ENCODE results near the gene SCN3B.

SCN3B gene

GRCh38 chr11:123654566-123655081 is at the start of gene SCN3B (continued):
- TF ChIP-seq YY2 (tag by site-specific recombination; IDR thresholded peaks at IDR 0.05), result no peak
- TF ChIP-seq ZNF394 (tag by site-specific recombination; IDR thresholded peaks at IDR 0.05; ENCODE audit: borderline replicate concordance), result no peak; the same call in 1 of the 2 replicates
- TF ChIP-seq ZNF639 (tag by site-specific recombination; IDR thresholded peaks at IDR 0.05), result no peak
- peak; percentile 61 for TF ChIP-seq ZBTB21 (tag by site-specific recombination; IDR thresholded peaks at IDR 0.05)
- TF ChIP-seq REPIN1 (tag by site-specific recombination; IDR thresholded peaks at IDR 0.05; ENCODE audit: low read depth), result no peak
- TF ChIP-seq ZNF2 (tag by site-specific recombination; IDR thresholded peaks at IDR 0.05), result no peak
- peak; percentile 31; the same call in 1 of the 2 replicates for TF ChIP-seq ZNF366 (tag by site-specific recombination; conservative IDR thresholded peaks at IDR 0.05)
- TF ChIP-seq ZNF138 (tag by site-specific recombination; IDR thresholded peaks at IDR 0.05; ENCODE audit: borderline replicate concordance), result no peak
- no peak for TF ChIP-seq ZNF654 (tag by site-specific recombination; IDR thresholded peaks at IDR 0.05; ENCODE audit: low read depth)
- TF ChIP-seq ZNF692 (tag by site-specific recombination; IDR thresholded peaks at IDR 0.05), result peak; percentile 19; the same call in 1 of the 2 replicates
- TF ChIP-seq ZNF211 (tag by site-specific recombination; IDR thresholded peaks at IDR 0.05; ENCODE audit: low read depth), result no peak
- TF ChIP-seq ZNF157 (tag by site-specific recombination; IDR thresholded peaks at IDR 0.05), result no peak
- no peak for TF ChIP-seq ZNF174 (tag by site-specific recombination; IDR thresholded peaks at IDR 0.05)
- TF ChIP-seq SCRT1 (tag by site-specific recombination; IDR thresholded peaks at IDR 0.05; ENCODE audit: borderline replicate concordance), result no peak
- TF ChIP-seq ZNF266 (tag by site-specific recombination; IDR thresholded peaks at IDR 0.05; ENCODE audit: low read depth), result no peak
- TF ChIP-seq ZNF133 (tag by site-specific recombination; IDR thresholded peaks at IDR 0.05), result no peak
- peak; percentile 69 for TF ChIP-seq ZNF610 (tag by site-specific recombination; IDR thresholded peaks at IDR 0.05; ENCODE audit: borderline replicate concordance)
- TF ChIP-seq, protein P1, sequence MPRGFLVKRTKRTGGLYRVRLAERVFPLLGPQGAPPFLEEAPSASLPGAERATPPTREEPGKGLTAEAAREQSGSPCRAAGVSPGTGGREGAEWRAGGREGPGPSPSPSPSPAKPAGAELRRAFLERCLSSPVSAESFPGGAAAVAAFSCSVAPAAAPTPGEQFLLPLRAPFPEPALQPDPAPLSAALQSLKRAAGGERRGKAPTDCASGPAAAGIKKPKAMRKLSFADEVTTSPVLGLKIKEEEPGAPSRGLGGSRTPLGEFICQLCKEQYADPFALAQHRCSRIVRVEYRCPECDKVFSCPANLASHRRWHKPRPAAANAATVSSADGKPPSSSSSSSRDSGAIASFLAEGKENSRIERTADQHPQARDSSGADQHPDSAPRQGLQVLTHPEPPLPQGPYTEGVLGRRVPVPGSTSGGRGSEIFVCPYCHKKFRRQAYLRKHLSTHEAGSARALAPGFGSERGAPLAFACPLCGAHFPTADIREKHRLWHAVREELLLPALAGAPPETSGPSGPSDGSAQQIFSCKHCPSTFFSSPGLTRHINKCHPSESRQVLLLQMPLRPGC (tag by site-specific recombination; IDR thresholded peaks at IDR 0.05), result no peak
- peak; percentile 73 for TF ChIP-seq ZNF660 (tag by site-specific recombination; IDR thresholded peaks at IDR 0.05)
- no peak for TF ChIP-seq ZNF311 (tag by site-specific recombination; IDR thresholded peaks at IDR 0.05; ENCODE audit: borderline replicate concordance)
- TF ChIP-seq ZNF830 (tag by site-specific recombination; IDR thresholded peaks at IDR 0.05; ENCODE audit: low read depth), result no peak
- TF ChIP-seq ZNF768 (tag by site-specific recombination; IDR thresholded peaks at IDR 0.05), result no peak
- 0 out of 2 replicates have a peak, but pooled peaks have one; percentile 19 for TF ChIP-seq ZNF600 (tag by site-specific recombination; IDR thresholded peaks at IDR 0.05)
- TF ChIP-seq, protein P2, sequence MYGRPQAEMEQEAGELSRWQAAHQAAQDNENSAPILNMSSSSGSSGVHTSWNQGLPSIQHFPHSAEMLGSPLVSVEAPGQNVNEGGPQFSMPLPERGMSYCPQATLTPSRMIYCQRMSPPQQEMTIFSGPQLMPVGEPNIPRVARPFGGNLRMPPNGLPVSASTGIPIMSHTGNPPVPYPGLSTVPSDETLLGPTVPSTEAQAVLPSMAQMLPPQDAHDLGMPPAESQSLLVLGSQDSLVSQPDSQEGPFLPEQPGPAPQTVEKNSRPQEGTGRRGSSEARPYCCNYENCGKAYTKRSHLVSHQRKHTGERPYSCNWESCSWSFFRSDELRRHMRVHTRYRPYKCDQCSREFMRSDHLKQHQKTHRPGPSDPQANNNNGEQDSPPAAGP (tag by site-specific recombination; IDR thresholded peaks at IDR 0.05), result no peak
- TF ChIP-seq ZNF571 (tag by site-specific recombination; IDR thresholded peaks at IDR 0.05), result no peak
- TF ChIP-seq, protein P3, sequence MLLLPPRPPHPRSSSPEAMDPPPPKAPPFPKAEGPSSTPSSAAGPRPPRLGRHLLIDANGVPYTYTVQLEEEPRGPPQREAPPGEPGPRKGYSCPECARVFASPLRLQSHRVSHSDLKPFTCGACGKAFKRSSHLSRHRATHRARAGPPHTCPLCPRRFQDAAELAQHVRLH (tag by site-specific recombination; IDR thresholded peaks at IDR 0.05), result no peak
- no peak for TF ChIP-seq ZNF529 (tag by site-specific recombination; IDR thresholded peaks at IDR 0.05; ENCODE audit: insufficient replicate concordance)
- TF ChIP-seq RBAK (tag by site-specific recombination; IDR thresholded peaks at IDR 0.05), result no peak
- no peak for TF ChIP-seq ZNF561 (tag by site-specific recombination; IDR thresholded peaks at IDR 0.05; ENCODE audit: borderline replicate concordance)
- no peak for TF ChIP-seq TCF7L2 (IDR thresholded peaks at IDR 0.05; ENCODE audit: borderline replicate concordance, low read depth, low read length)
- peak; percentile 82 for TF ChIP-seq IKZF3 (tag by site-specific recombination; IDR thresholded peaks at IDR 0.05)
- TF ChIP-seq ZNF433 (tag by site-specific recombination; IDR thresholded peaks at IDR 0.05; ENCODE audit: low read depth), result no peak
- TF ChIP-seq ZFP3 (tag by site-specific recombination; IDR thresholded peaks at IDR 0.05; ENCODE audit: low read depth), result no peak
- no peak for TF ChIP-seq ZNF426 (tag by site-specific recombination; IDR thresholded peaks at IDR 0.05)
- TF ChIP-seq OSR2 (tag by site-specific recombination; IDR thresholded peaks at IDR 0.05), result no peak
- no peak for TF ChIP-seq ZNF560 (tag by site-specific recombination; IDR thresholded peaks at IDR 0.05; ENCODE audit: borderline replicate concordance)
- TF ChIP-seq GLIS2 (tag by site-specific recombination; IDR thresholded peaks at IDR 0.05), result peak; percentile 78

All from HEK293 (cell line).